CD4-positive, alpha-beta memory T cell (primary cell): Measurements from ENCODE around the gene AKAP13. TPM values are rescaled to one million over a fixed set of nuclear protein-coding genes. Genes with fewer than 3 reads are reported as not detected.
A peak's percentile ranks its signal among the peaks of the same experiment; 100 is the strongest.

Experiments
- CTCF ChIA-PET: fragments of 350-600 bp; sonication (Branson Sonifier 250); formaldehyde crosslinking; loops from one replicate; lab custom pipeline; 2021; ENCODE audit warnings: inconsistent platforms; ENCODE audit not compliant: partially characterized antibody; lab: Charles Lee
- POLR2A ChIA-PET: fragments of 350-600 bp; sonication (Branson Sonifier 250); formaldehyde crosslinking; loops from one replicate; lab custom pipeline; 2021; ENCODE audit not compliant: partially characterized antibody; lab: Charles Lee
- DNase-seq, 5 donors: peaks; one replicate each; pipeline versions ENCODE4 v3.0.0 to v3.0.0-alpha.2; 2020 to 2022; ENCODE audit warnings: mixed read lengths in 1 of 5
- H3K27ac ChIP-seq: one replicate; pipeline ENCODE4 v1.7.0; 2013; ENCODE audit warnings: low read depth, low read length
- H3K27me3 ChIP-seq: 2 replicates; pipeline ENCODE4 v1.7.0; 2013; ENCODE audit warnings: mild to moderate bottlenecking, low read length, moderate library complexity; ENCODE audit not compliant: insufficient read depth
- H3K36me3 ChIP-seq: 2 replicates; pipeline ENCODE4 v1.7.0; 2013; ENCODE audit warnings: mild to moderate bottlenecking, low read length, moderate library complexity; ENCODE audit not compliant: insufficient read depth
- H3K4me1 ChIP-seq: 2 replicates; pipeline ENCODE4 v1.7.0; 2013; ENCODE audit warnings: mild to moderate bottlenecking, low read length, moderate library complexity; ENCODE audit not compliant: insufficient read depth
- H3K4me3 ChIP-seq, 2 donors: one replicate each; pipeline ENCODE4 v1.7.0; 2013; ENCODE audit warnings: low read length in 2 of 2, mild to moderate bottlenecking in 1 of 2
- H3K9me3 ChIP-seq, 2 donors: one replicate each; pipeline ENCODE4 v1.7.0; 2013; ENCODE audit warnings: low read length in 2 of 2, control low read depth in 1 of 2; ENCODE audit not compliant: control insufficient read depth in 1 of 2
- H3K27ac Mint-ChIP-seq, 7 donors: one replicate each; pipeline ENCODE4 v1.8.0; 2020 to 2021; ENCODE audit warnings: mixed read lengths in 7 of 7, mild to moderate bottlenecking in 6 of 7, inconsistent platforms in 3 of 7, moderate library complexity in 3 of 7
- H3K27me3 Mint-ChIP-seq, 2 donors: one replicate each; pipeline ENCODE4 v1.8.0; 2020 to 2021; ENCODE audit warnings: mixed read lengths in 2 of 2
- H3K36me3 Mint-ChIP-seq, 2 donors: one replicate each; pipeline ENCODE4 v1.8.0; 2020 to 2021; ENCODE audit warnings: mixed read lengths in 2 of 2, inconsistent platforms in 1 of 2, mild to moderate bottlenecking in 1 of 2
- H3K4me1 Mint-ChIP-seq, 4 donors: one replicate each; pipeline ENCODE4 v1.8.0; 2020 to 2021; ENCODE audit warnings: mixed read lengths in 4 of 4, mild to moderate bottlenecking in 1 of 4
- H3K4me3 Mint-ChIP-seq, 8 donors: one replicate each; pipeline ENCODE4 v1.8.0; 2020 to 2021; ENCODE audit warnings: mixed read lengths in 8 of 8, mild to moderate bottlenecking in 7 of 8, moderate library complexity in 6 of 8, inconsistent platforms in 3 of 8
- H3K9me3 Mint-ChIP-seq, 8 donors: one replicate each; pipeline ENCODE4 v1.8.0; 2020 to 2021; ENCODE audit warnings: mixed read lengths in 8 of 8, mild to moderate bottlenecking in 5 of 8, inconsistent platforms in 3 of 8, moderate library complexity in 1 of 8
- intact Hi-C: fragments of 100-400 bp; cut with micrococcal nuclease; formaldehyde crosslinking; loops from one replicate; pipeline ENCODE4 v1.15.1; 2023
- polyA plus RNA-seq, 2 donors: library from polyadenylated mRNA; unstranded; fragments of 300-500 nt; fragmentation: Illumina TruSeq; gene quantifications; one replicate each; pipeline ENCODE4 v1.2.3, GENCODE V29; 2021
- total RNA-seq, 2 experiments: library from RNA; stranded (reverse); gene quantifications; one replicate each; pipeline ENCODE4 v1.2.3, GENCODE V29; 2021

The AKAP13 gene
- total and polyA plus RNA-seq, 4 experiments from 2014 or later: 68.7 to 319 (median 247) TPM

DNA sequence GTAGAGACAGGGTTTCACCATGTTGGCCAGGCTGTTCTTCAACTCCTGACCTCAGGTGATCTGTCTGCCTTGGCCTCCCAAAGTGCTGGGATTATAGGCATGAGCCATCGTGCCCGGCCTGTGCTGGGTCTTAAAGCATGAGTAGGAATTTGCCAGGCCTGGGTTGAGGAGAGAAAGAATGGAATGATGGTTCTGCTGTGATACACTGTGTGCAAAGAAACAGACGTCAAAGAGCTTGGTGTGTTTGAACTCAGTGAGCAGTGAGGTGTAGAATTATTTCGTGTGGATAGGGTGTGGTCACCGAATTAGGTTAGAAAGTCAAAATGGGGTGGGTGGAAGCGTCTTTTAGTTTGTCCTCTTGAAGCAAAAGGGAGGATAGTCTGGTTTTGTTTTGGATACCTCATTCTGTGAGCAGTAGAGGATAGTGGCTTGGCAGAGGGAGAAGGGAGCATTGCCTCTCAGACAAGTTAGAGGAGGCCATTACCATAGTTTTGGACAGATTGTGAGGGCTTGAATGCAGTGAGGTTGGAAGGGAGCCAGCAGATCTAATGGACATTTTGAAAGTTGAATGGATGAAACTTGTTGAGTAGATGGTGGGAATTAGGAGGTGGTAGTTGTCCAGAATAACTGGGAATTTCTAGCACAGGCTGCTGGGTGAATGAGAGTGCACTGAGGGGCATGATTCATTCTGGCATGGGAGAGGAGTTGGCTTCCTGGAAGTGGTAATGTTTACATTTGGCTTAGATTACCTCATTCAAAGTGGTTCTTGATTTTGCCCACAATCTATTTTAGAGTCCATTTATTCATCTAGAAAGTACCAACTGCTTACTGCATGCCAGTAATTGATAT, 27.2 kb downstream of the AKAP13 start:
- H3K9me3 Mint-ChIP-seq: no peaks in the 10 kb centered on the region
- H3K4me3 ChIP-seq: no peak overlapping the region
- no peaks in the 10 kb centered on the region for H3K36me3 ChIP-seq
- H3K27ac Mint-ChIP-seq: peak overlapping the region; percentile 69 to 94 (median 88)
- no peaks in the 10 kb centered on the region for H3K9me3 ChIP-seq
- intact Hi-C loops: loop anchor here (1.0 kb wide), 1 partner anchor 27 kb away; the partner anchor contains the start of gene AKAP13
- DNase-seq: peak in 4 of 5 donors; percentile 19 to 67 (median 30)
- H3K27me3 Mint-ChIP-seq: no peaks in the 10 kb centered on the region
- H3K27me3 ChIP-seq: no peaks in the 10 kb centered on the region
- H3K4me3 Mint-ChIP-seq: peak overlapping the region; percentile 21 to 76 (median 69)
- CTCF ChIA-PET: interaction anchor here (1.6 kb wide), 1 partner anchor 24 kb away, joined by 3 read pairs; no protein-coding TSS in a partner anchor
- peak overlapping the region; percentile 3 for H3K27ac ChIP-seq
- H3K4me1 ChIP-seq: peaks cover 42% of the 10 kb centered on the region
- peaks cover 0 to 2% of the 10 kb centered on the region in 2 donors for H3K36me3 Mint-ChIP-seq
- H3K4me1 Mint-ChIP-seq: peaks cover 58 to 88% (median 70%) of the 10 kb centered on the region in 4 donors
- POLR2A ChIA-PET: no interaction called here

GRCh38 chr15:85408270-85408746, 27.9 kb downstream of the AKAP13 start:
- CTCF ChIA-PET: no interaction called here
- H3K27me3 ChIP-seq: no peaks in the 10 kb centered on the region
- intact Hi-C loops: loop anchor here (1.0 kb wide), 1 partner anchor 28 kb away; the partner anchor contains the start of gene AKAP13
- Mint-ChIP-seq H3K27ac (peak overlapping the region; percentile 54 to 94 (median 84)), H3K27me3 (no peaks in the 10 kb centered on the region), H3K36me3 (peaks cover 0 to 2% of the 10 kb centered on the region in 2 donors), H3K4me1 (peaks cover 61 to 90% (median 73%) of the 10 kb centered on the region in 4 donors), H3K9me3 (no peaks in the 10 kb centered on the region), H3K4me3 (peak overlapping the region; percentile 20 to 75 (median 64))
- H3K36me3 ChIP-seq: no peaks in the 10 kb centered on the region
- H3K4me1 ChIP-seq: peaks cover 48% of the 10 kb centered on the region
- H3K4me3 ChIP-seq: no peak overlapping the region
- no peaks in the 10 kb centered on the region for H3K9me3 ChIP-seq
- H3K27ac ChIP-seq: peak overlapping the region; percentile 3
- DNase-seq: peak in 2 of 5 donors; percentile 22 to 69
- POLR2A ChIA-PET: no interaction called here

DNA sequence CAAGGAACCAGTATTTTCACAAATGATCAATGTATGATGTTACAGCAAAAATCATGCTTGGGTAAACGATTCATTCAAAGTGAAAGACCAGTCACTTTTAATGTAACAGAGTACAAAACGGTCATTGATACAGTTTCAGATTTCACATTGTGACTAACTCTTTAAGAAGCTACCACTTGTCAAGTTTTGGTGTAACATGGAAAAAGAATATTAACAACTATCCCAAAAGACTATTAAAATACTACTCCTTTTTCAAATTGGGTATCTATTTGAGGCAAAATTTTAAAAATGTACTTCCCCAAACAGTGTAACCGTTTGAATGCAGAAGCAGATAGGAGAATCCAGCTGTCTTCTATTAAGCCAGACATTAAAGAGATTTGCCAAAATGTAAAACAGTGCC, 31.7 kb downstream of the AKAP13 start:
- Mint-ChIP-seq H3K4me3 (no peak overlapping the region), H3K27ac (peak overlapping the region in 5 of 7 donors; percentile 14 to 44 (median 30)), H3K9me3 (no peaks in the 10 kb centered on the region), H3K36me3 (peaks cover 0 to 5% of the 10 kb centered on the region in 2 donors), H3K4me1 (peaks cover 51 to 78% (median 65%) of the 10 kb centered on the region in 4 donors), H3K27me3 (no peaks in the 10 kb centered on the region)
- Histone ChIP-seq H3K4me1 (peaks cover 43% of the 10 kb centered on the region), H3K9me3 (no peaks in the 10 kb centered on the region), H3K27ac (no peak overlapping the region), H3K27me3 (no peaks in the 10 kb centered on the region), H3K4me3 (no peak overlapping the region), H3K36me3 (no peaks in the 10 kb centered on the region)
- intact Hi-C loops: loop anchor here (2.0 to 5.0 kb wide), 2 partner anchors 95 to 207 kb away; no protein-coding TSS in a partner anchor
- no peak for DNase-seq
- POLR2A ChIA-PET: interaction anchor here (0.5 to 5.5 kb wide), 5 partner anchors 23 to 100 kb away, joined by 3 to 53 read pairs (median 5); partner anchors contain the start of gene AKAP13
- CTCF ChIA-PET: interaction anchor here (1.5 to 8.5 kb wide), 12 partner anchors 9 to 123 kb away, joined by 4 to 124 read pairs (median 12); partner anchors contain the start of gene AKAP13

DNA sequence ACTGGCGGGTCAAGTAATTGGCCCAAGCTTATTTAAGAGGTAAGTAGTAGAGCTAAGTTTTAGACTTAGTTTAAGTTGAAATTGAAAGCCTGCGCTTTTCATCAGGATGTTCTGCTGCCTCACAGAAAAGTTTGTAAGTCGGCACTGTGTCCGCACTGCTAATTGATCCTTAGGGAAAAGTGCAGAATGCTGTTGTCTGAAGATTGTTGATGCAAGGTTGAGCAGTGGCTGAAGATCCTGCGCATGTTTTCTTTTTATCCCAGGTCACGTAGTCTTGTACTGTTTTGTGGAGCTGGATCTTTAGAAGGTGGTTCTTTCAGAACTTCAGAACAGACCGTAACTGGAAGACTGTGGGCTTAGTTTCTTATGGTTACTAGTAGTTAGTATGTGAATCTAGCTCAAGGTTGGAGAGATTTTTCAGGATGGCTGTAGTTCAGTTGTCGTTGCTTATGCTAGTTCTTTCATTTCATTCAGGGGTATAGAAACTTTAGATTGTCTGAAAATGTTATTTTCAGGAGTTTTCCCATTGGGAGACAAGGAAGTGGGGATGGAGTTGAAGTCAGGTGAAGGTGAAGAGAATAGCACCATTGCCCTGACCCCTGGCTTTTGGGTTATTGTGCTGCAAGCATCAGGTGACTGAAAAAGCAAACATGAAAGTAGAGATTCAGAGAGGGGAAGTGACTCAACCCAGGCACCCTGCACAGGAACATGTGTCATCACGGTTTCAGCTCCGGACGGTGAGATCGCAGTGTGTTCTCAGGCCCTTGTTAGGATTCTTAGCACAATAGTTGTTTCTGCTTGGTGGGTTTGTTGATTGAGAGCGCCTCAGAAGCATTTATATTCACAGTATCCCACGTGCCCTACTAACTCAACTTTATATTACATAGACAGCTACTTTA, 32.8 kb downstream of the AKAP13 start:
- Histone ChIP-seq H3K36me3 (no peaks in the 10 kb centered on the region), H3K27me3 (no peaks in the 10 kb centered on the region), H3K9me3 (no peaks in the 10 kb centered on the region), H3K4me3 (no peak overlapping the region), H3K4me1 (peaks cover 32% of the 10 kb centered on the region), H3K27ac (peak overlapping the region; percentile 40)
- POLR2A ChIA-PET: interaction anchor here (1.0 to 5.5 kb wide), 10 partner anchors 9 to 169 kb away, joined by 3 to 53 read pairs (median 7); partner anchors contain the start of gene AKAP13
- CTCF ChIA-PET: interaction anchor here (1.0 to 8.5 kb wide), 24 partner anchors 9 to 124 kb away, joined by 3 to 124 read pairs (median 6); partner anchors contain the start of gene AKAP13
- Mint-ChIP-seq H3K36me3 (peaks cover 3 to 5% of the 10 kb centered on the region in 2 donors), H3K9me3 (no peaks in the 10 kb centered on the region), H3K27ac (peak overlapping the region; percentile 78 to 96 (median 92)), H3K27me3 (no peaks in the 10 kb centered on the region), H3K4me1 (peaks cover 50 to 75% (median 58%) of the 10 kb centered on the region in 4 donors), H3K4me3 (peak overlapping the region in 7 of 8 donors; percentile 47 to 87 (median 65))
- DNase-seq: peak; percentile 45 to 86 (median 54)
- intact Hi-C loops: loop anchor here (2.0 to 5.0 kb wide), 2 partner anchors 96 to 206 kb away; no protein-coding TSS in a partner anchor

- H3K4me1 ChIP-seq: peaks cover 26% of the 10 kb centered on the region
- ChIA-PET CTCF (interaction anchor here (0.8 to 8.5 kb wide), 22 partner anchors 10 to 125 kb away, joined by 3 to 124 read pairs (median 6); partner anchors contain the start of gene AKAP13), POLR2A (interaction anchor here (1.0 to 5.5 kb wide), 12 partner anchors 10 to 168 kb away, joined by 3 to 53 read pairs (median 5); partner anchors contain the start of gene AKAP13)
- H3K9me3 ChIP-seq: no peaks in the 10 kb centered on the region
- no peaks in the 10 kb centered on the region for H3K36me3 ChIP-seq
- H3K27ac ChIP-seq: peak overlapping the region; percentile 4
- intact Hi-C loops: loop anchor here (1.0 to 5.0 kb wide), 3 partner anchors 83 to 118 kb away; no protein-coding TSS in a partner anchor
- H3K27me3 Mint-ChIP-seq: no peaks in the 10 kb centered on the region
- peaks cover 3 to 5% of the 10 kb centered on the region in 2 donors for H3K36me3 Mint-ChIP-seq
- no peaks in the 10 kb centered on the region for H3K27me3 ChIP-seq
- no peak overlapping the region for H3K4me3 ChIP-seq
- peak overlapping the region; percentile 57 to 96 (median 89) for H3K27ac Mint-ChIP-seq
- no peaks in the 10 kb centered on the region for H3K9me3 Mint-ChIP-seq
- DNase-seq: no peak
- H3K4me1 Mint-ChIP-seq: peaks cover 44 to 71% (median 57%) of the 10 kb centered on the region in 4 donors
- H3K4me3 Mint-ChIP-seq: peak overlapping the region in 5 of 8 donors; percentile 10 to 71 (median 47)
Observed at GRCh38 chr15:85414037-85414436, 33.6 kb downstream of the AKAP13 start.

- H3K36me3 Mint-ChIP-seq: peaks cover 3 to 5% of the 10 kb centered on the region in 2 donors
- H3K27ac Mint-ChIP-seq: peak overlapping the region; percentile 57 to 96 (median 89)
- H3K4me1 ChIP-seq: peaks cover 31% of the 10 kb centered on the region
- no peak overlapping the region for H3K4me3 ChIP-seq
- H3K9me3 Mint-ChIP-seq: no peaks in the 10 kb centered on the region
- intact Hi-C loops: loop anchor here (1.0 to 5.0 kb wide), 3 partner anchors 83 to 118 kb away; no protein-coding TSS in a partner anchor
- H3K9me3 ChIP-seq: no peaks in the 10 kb centered on the region
- CTCF ChIA-PET: interaction anchor here (0.8 to 8.5 kb wide), 19 partner anchors 11 to 125 kb away, joined by 3 to 124 read pairs (median 6); partner anchors contain the start of gene AKAP13
- no peaks in the 10 kb centered on the region for H3K36me3 ChIP-seq
- no peaks in the 10 kb centered on the region for H3K27me3 Mint-ChIP-seq
- DNase-seq: peak in 4 of 5 donors; percentile 14 to 38 (median 29)
- peaks cover 48 to 75% (median 62%) of the 10 kb centered on the region in 4 donors for H3K4me1 Mint-ChIP-seq
- H3K27me3 ChIP-seq: no peaks in the 10 kb centered on the region
- POLR2A ChIA-PET: interaction anchor here (0.6 to 5.5 kb wide), 9 partner anchors 13 to 167 kb away, joined by 3 to 53 read pairs (median 4); partner anchors contain the start of gene AKAP13
- peak overlapping the region in 4 of 8 donors; percentile 5 to 60 (median 34) for H3K4me3 Mint-ChIP-seq
- peak overlapping the region; percentile 4 for H3K27ac ChIP-seq
Observed at GRCh38 chr15:85414495-85414894, 34.1 kb downstream of the AKAP13 start.
